DMS153 (cell line): ENCODE results near the gene SERPINE2.
"Not testable (repeated sequence)": the region's sequence is repeated elsewhere in the genome, so short reads cannot be mapped to it uniquely, and the experiment has no call there.

Experiments
- DNase-seq: peaks from one replicate; lab custom pipeline; 2025; lab: John Stamatoyannopoulos, UW

SERPINE2 gene

DNA sequence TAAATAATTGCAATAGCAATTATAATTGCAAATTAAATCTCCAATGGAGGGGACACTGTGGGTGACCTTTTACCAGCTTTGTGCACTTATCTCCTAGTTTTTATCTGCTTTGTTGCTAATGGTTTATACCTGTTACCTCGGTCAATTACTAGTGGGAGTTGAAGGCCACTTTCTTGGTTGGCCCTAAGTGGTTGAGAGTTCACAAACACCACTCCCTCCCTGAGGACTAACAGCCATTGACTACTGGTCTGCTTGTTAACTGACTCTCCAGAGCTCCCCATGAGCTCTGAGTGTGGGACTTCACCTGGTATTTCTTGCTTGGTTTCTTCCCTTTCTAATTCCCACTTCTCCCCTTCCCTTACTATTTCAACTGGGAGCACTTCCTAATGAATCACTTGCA is 27.2 kb downstream of the SERPINE2 start:
- DNase-seq: no peak

DNA sequence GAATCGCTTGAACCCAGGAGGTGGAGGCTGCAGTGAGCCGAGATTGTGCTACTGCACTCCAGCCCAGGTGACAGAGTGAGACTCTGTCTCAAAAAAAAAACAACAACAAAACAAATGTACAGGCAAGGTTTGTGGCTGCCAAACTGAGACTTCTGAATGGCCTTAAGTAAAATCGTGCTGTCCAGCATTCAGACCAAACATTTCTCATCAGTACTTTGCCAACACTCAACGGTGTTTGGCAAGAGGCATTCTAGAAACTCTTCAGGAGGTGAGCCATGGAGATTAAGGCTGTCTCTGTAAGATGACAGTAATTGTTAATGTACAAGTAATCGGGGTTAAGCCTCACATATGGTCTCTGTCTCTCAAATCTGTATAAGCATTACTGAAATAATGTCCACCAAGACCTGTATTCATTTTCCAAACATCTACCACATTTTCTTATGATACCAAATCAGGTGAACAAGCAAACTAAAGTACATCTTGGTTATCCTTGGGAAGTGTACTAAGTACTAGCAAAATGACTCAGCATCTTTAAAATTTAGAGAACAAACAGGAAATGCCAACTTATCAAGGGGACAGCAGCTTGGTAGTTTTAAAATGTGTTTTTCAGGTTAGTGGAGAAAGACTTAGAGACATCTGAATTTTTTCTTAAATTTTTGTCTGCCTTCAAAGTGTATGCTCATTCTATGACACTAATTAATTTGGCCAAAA is 29.3 kb downstream of the SERPINE2 start:
- no peak for DNase-seq

DNA sequence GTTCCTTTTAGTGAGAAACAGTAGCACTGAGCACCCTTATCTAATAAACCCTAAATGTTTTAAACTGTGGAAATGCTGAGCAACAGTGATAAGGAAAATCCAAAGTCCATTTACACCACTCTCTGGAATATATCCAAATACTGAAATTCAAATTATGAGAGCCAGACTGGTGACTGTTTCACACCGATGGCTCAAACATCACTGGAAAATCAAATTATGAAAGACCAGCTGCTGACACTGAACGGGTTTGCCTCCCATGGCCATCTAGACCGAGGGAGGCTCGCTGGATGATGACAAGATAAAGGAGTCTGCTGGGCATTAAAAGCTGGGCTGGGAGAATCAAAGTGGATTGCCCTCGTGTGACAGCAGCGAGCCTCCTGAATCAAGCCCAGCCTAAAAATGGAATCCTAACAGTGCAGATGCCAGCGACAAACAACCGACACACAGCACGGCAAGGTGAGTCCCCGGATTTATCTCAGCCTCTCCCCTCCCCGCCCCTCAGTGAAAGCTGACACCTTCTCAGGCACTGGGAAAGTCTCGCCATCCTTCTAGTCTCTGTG is 30.3 kb downstream of the SERPINE2 start:
- DNase-seq: no peak

DNA sequence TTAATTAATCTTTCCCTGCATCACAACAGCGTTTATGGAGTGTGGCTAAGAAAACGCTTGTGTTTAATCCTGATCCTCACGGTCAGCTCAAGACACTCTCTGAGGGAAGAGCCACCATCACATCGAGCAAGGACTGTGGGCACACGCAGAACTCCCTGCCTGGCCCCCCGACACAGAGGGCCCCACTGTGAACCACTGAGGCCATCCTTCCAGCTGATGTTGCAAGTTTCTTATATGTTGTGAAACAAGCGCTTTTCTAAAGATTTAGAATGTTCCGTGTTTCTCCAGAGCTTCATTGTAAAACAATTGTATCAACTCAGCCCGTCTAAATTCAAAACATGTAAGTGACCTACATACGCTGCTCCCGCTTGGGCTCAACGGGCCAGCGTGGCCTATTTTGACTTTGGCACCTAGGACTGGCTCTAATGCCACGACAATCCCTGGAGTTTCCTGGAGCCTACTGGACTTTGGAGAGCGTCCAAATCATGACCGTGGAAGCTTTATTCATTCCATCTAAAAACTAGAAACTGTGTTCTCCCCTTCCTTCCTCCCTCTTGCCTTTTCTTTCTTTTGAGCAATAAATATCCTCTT is 34.9 kb downstream of the SERPINE2 start:
- no peak for DNase-seq

DNA sequence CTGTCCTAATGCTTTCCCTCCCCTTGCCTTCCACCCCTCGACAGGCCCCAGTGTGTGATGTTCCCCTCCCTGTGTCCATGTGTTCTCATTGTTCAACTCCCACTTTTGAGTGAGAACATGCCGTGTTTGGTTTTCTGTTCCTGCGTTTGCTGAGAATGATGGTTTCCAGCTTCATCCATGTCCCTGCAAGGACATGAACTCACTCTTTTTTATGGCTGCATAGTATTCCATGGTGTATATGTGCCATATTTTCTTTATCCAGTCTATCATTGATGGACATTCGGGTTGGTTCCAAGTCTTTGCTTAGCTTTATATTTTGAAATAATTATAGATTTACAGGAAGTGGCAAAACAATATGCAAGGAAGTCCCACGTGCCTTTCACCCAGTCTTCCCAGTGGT is 38.4 kb downstream of the SERPINE2 start:
- DNase-seq: not testable (repeated sequence)

DNA sequence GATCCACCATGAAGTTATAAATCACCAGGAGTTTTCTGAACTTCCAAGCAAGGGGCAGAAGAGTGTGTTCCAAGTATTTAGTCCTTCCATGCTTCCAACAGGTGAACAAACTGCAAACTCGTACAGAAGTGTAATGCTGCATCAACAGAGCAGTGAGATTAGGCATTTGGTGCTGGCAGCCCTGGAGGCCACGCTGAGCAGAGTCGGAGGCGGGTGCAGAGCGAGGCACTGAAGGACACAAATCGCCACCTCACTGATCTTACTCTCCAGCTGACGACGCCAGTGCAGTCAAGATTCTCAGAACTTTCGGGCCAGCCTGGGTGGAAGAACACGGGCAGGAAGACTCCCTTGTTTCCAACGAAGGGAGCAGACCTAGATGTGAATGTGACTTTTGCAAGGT is 39.2 kb downstream of the SERPINE2 start:
- no peak for DNase-seq

DNA sequence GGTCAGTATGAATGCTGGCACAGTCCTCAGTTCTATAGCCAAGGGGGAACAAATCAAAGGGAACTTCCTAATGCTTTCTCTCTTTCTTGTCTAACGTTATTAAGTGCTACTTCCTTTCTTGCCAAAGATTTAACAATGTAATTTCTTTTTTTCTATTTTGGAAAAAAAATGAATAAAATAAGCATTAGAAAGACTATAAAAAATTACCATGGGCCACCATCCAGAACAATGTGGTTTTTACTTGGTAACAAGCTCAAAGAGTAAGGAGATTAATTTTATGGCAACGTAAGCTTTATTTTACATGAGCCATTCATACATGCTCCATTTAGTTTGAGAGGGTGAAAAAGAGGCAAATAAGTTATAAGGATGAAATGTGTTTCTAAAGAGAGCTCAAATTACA is 40.1 kb downstream of the SERPINE2 start:
- DNase-seq: no peak

DNA sequence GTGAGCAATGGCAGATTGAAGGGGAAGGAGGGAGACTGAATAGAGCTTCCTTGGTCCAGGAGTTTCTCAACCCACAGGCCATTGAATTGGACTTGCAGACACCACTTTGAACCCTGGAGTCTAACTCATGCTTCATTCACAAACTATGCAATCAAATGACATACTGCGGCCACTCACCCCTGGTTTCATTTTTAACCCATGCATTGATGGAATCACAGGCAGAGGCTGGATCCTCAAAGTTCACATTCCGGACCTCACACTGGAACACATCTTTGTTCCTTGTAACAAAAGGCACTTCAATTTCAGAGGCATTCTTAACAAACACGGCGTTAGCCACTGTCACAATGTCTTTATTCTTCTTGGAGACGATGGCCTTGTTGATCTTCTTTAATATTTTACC is 41.1 kb downstream of the SERPINE2 start:
- no peak for DNase-seq

DNA sequence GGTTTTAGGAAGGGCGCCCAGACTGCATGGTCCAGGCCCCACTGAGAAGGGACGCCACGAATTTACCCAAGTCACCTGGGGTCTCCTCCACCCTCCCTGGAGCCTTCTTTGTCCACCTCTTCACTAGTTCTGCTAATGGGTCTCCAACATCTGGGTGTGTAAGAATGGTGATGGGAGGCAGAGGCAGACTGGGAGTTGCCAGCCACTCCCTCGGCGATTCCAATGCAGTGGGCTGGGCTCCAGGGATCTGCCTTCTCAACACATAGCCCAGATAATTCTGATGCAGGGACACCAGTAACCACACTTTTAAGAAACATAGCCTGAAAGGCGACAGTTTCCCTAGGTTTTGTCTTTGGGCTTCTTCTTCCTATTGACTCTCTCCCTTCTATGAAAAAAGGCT is 42.7 kb downstream of the SERPINE2 start:
- DNase-seq: no peak

DNA sequence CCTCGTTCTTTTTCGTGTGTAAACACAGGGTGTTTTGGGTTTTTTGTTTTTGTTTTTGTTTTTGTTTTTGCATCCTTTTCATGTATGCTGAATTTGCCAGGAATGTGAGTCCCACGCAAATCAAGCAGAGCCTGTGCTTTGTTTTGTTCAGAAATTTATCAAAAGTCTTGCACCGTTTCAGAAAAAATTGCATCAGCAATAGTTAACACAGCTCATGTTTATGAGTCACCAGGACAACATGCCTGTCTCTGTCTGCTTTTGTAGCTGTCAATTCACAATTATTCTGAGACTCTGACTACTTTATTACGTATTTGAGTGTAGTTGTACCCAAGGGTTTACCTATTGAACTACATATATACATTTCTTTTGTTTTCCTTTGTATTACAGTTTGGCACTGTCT is 43.5 kb downstream of the SERPINE2 start:
- DNase-seq: no peak

DNA sequence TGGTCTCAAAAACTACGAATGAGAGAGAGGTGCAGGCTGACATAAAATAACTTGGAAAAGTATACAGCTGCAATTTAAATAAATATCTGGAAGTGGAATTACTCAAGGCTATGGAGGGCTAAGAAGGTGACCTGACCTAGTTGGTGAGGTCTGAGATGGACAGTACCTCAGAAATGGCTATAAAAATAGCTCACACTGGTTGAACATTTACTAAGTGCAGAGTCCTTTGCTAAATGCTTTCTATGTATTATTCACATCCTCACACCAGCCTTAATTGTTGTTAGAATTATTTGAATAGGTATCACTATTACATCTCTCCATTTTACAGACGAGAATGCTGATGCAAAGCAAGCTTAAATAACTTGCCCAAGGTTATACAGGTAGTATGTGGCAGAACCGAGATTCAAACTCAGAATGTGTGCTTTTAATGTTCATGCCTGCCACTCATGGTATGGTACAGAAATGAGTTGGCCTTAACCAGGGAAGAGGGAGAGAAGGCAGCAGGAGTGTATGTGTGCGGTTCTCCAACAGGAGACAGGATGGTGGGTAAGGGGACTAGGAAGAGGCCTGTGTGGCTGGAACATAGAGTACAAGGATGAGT is 44.4 kb downstream of the SERPINE2 start:
- DNase-seq: no peak

DNA sequence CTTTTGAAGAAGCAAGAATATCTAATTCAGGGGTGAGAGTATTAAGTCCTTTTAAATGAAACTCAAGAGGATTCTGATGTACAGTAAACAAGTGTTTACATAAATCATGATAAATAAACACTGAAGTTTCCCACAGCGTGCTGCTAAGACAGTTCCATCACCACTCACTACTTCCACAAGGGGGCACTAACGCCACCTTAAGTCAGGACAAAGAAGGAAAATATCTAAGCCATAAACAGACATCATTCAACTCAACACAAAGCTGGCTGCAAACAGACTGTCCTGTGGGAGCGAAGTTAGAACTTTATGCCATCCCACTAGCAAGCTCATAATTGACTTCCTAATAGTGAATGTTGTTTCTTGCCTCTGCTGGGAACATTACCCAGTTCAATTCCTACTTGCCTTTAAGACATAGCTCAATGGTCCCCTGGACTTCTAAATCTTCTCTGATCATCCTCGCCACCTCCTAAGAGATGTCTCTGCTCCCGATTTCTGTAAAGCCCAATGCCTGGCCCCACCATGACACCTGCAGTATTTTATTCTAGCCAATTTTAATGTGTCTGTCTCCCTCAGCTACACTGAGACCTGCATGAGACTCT is 45.4 kb downstream of the SERPINE2 start:
- peak; percentile 65 for DNase-seq

DNA sequence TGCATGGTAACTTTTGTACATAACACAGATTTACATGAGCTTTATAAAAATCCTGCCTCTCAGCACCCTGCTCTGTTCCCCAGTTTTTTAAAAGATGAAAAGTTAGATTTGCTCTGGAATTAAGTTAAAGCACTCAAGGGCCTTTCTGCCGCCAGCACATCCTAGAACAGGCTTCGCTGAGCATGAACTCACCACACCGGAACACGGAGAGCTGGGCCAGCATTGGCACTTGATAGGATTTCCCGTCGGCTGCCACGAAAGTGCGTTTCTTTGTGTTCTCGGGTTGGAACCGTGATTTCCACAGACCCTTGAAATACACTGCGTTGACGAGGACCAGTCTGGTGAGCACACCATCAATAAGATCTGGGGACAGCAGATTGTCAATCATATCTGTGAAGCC is 47.5 kb downstream of the SERPINE2 start:
- DNase-seq: no peak

DNA sequence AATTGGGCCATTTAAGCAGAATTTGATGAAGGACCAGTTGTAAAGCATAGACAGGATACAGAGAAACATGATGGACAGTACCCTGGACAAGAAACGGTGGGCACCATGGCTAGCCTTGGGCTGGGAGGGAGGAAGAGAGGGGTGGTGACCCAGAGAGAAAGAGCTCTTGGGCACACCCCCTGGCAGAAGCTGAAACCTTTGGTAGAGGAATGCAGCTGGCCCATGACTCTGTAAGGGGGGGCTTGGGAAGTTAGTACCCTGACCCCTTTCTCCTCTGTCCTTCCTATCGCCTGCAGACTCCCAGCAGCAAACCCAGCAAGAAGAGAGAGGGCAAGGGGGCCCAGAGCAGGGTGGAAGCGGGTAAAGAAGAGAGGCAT is 49.2 kb downstream of the SERPINE2 start:
- no peak for DNase-seq

DNA sequence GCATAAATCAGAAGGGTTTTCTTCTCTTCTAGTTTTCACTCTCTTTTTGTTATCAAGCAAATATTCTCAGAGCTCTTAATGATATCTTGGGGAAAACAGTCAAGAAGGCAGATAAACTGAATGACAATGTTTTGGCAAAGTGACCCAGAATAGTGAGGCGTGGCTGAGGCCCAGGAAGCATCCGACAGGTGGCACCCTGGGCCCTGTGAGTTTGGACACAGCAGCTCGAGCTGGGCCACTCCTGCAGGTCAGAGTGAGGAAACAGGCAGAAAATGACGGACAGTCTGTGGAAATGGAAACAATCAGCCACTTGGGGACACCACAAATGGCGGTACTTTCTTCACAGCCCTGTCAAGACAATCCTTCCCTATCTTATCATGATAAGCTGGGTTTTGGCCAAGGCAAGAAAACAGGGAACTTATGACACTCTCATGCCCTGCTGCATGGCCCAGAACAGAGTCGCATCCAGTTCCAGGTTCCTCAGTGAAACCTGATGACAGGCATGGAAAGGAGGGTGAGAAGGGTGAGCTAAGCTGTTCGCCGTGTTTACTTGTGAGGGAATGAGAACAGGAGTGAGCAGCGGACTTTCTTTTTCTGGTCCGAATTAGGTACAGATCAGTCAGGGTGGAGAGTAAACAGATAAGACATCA is 49.8 kb downstream of the SERPINE2 start:
- DNase-seq: no peak

DNA sequence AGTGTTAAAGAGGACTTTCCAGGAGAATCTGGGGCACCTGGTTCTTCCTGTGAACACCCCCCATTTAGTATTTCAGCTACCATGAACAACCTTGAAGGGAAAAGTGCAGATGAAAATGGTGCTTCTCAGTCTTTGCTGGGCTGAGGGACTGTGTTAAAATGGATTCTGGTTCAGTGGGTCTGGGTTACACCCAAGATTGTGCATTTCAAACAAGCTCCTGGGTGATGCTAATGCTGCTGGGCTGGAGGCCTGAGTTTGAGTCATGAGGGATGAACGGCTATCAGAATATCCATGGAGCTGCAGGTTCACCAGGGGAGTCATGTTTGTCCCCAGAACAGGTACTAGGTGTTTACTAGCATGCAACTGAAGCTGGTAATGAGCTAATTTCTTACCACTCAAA is 57.8 kb downstream of the SERPINE2 start:
- no peak for DNase-seq

DNA sequence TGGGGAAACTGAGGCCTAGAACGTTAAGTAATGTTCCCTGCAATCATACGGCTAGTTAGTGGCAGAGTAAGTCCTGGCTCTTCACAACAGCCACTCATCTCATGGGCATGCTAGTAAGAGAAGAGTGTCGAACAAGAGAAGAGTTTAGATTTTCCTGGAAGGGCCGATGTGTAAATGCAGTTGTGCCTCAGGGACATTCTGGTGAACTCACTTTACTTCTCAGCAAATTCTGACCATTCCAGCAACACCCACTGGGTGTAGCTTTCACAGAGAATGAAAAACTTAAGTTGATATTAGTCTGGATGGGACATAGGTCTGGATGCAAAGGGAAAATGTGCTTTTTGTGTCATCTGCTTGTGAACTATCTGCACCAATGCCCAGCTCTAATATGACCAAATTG is 58.3 kb downstream of the SERPINE2 start:
- no peak for DNase-seq

DNA sequence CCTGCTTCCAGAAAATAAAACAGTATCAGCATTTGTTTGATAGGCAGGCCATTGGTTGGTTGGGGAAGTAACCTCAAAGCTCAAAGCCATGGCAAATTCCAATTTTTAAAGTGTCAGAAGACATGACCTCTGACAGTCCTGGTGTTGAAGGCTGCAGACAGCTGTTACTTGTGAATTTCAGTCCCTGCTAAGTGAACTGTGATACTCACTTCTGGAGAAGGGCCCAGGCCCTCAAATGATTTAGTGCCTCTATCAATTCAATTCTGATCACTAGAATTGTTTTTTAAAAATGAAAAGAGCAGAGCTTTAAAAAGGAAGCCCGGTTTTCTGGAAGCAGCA is 58.7 kb downstream of the SERPINE2 start:
- no peak for DNase-seq

DNA sequence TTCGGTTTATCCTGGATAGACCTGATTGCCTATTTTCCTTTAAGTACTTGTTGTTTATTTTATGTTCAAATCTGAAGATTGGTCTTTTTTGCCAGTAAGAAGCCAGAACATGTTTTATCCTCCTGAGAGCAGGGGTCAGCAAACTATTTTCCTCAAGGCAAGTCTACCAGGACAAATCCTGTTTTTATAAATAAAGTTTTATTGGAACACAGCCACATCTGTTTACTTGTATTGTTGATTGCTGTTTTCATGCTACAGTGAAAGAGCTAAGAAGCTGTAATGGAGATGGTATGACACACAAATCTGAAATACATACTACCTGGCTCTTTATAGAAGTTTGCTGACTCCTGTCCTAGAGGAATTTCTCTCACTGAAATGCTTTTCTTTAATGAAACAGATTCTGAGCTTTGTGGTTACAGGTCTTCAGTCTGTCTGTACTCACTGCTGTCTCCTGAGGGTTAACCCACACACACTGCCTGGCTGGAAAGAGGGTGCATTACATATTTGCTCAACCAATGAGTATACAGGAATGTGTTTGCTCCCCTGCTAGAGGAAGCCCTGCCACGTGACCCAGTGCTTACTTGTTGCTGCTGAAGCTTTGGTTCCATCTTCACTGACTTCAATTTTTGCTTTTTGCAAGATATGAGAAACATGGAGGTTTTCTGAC is 59.2 kb downstream of the SERPINE2 start:
- DNase-seq: no peak

DNA sequence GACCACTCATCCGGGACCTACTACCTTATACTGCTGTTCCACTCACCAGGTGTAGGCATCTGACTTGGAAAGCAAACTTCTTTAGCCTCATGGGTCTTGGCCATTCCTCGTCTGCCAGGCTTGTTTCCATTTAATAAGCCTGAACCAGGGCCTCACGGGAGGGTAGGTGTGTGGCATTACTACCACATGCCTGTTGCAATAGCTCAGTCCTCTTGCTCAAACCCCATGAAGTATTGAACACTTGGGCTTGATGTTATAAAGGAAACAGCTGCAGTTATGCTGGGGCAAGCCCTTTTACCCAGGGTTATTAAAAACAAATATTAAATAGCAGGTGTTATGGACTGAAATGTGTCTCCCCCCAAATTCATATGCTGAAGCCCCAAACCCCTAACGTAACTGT is 60.6 kb downstream of the SERPINE2 start:
- no peak for DNase-seq

DNA sequence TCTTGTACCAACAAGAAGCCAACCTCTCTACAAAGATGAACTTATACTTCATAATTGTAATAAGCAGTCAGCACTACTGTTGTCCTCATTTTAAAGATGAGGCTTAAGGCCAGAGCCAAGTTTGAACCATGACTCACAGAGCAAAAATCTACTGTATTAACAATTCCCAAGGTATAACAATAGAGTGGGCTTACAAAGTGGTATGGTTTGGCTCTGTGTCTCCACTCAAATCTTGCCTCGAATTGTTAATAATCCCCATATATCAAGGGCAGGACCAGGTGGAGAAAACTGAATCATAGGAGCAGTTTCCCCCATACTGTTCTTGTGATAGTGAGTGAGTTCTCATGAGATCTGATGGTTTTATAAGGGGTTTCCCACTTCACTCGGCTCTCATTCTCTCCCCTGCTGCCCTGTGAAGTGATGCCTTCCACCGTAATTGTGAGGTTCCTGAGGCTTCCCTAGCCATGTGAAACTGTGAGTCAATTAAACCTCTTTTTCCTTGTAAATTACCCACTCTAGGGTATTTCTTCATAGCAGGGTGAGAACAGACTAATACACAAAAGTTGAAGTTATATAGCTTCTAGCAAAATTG is 62.4 kb downstream of the SERPINE2 start:
- no peak for DNase-seq

DNA sequence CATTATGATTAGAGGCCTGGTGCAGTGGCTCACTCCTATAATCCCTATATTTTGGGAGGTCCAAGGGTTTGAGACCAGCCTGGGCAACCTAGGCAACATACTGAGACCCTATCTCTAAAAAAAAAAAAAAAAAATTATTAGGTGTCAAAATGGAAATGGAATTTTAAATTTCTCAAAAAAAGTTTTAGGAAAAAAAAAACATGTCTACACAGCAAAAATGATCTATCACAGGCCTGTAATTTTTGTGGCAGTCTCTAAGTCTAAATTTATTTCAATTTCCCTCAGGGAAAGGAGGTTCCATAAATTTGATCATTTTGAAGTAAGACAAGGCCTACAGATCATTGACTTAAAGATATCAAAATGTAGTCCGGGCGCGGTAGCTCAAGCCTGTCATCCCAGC is 65.5 kb downstream of the SERPINE2 start:
- no peak for DNase-seq
